Astrocyte of the spinal cord (primary cell): ENCODE results near the gene INAFM2.

ENCODE experiments used
- DNase-seq: peaks from one replicate; pipeline ENCODE4 v3.0.0; 2011; ENCODE audit warnings: low read depth, low spot score
- H3K4me3 ChIP-seq: 2 replicates; pipeline ENCODE4 v1.5.1; 2011; ENCODE audit warnings: low read depth, mild to moderate bottlenecking, low read length, moderate library complexity
- in situ Hi-C: cut with HindIII; loops from 2 replicates; pipeline ENCODE4 v1.10.0; 2017; ENCODE audit warnings: low sequenced_read_pairs
- TF ChIP-seq, protein P1 (sequence below): IDR thresholded peaks from 2 replicates; pipeline ENCODE4 v1.5.1; 2012; ENCODE audit warnings: low read depth, mild to moderate bottlenecking, low read length, inconsistent platforms

Gene INAFM2

DNA sequence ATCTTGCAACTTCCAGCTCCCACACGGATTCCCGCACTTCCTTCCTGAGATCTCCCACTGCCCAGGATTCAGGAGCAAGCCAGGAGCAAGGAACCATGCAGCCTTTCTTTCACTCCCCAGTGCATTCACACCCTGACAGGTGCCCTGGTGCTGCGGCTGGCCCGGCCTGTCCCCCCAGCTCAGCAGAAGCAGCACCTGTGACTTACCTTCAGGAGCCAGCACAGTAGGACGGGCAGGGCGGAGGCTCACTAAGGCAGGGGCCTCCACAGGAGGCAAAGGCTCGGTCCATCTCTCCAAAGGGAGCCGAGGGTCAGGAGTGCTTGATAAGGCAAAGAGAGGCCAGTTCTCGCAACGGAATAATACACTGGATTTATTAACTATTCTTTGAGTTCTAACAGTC lies 45.5 kb upstream of the INAFM2 start:
- H3K4me3 ChIP-seq = no peak overlapping the region
- in situ Hi-C loops = loop anchor here (25.0 kb wide), 1 partner anchor 134 kb away; the partner anchor contains the start of gene IVD
- TF ChIP-seq, protein P1, sequence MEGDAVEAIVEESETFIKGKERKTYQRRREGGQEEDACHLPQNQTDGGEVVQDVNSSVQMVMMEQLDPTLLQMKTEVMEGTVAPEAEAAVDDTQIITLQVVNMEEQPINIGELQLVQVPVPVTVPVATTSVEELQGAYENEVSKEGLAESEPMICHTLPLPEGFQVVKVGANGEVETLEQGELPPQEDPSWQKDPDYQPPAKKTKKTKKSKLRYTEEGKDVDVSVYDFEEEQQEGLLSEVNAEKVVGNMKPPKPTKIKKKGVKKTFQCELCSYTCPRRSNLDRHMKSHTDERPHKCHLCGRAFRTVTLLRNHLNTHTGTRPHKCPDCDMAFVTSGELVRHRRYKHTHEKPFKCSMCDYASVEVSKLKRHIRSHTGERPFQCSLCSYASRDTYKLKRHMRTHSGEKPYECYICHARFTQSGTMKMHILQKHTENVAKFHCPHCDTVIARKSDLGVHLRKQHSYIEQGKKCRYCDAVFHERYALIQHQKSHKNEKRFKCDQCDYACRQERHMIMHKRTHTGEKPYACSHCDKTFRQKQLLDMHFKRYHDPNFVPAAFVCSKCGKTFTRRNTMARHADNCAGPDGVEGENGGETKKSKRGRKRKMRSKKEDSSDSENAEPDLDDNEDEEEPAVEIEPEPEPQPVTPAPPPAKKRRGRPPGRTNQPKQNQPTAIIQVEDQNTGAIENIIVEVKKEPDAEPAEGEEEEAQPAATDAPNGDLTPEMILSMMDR = no peak

DNA sequence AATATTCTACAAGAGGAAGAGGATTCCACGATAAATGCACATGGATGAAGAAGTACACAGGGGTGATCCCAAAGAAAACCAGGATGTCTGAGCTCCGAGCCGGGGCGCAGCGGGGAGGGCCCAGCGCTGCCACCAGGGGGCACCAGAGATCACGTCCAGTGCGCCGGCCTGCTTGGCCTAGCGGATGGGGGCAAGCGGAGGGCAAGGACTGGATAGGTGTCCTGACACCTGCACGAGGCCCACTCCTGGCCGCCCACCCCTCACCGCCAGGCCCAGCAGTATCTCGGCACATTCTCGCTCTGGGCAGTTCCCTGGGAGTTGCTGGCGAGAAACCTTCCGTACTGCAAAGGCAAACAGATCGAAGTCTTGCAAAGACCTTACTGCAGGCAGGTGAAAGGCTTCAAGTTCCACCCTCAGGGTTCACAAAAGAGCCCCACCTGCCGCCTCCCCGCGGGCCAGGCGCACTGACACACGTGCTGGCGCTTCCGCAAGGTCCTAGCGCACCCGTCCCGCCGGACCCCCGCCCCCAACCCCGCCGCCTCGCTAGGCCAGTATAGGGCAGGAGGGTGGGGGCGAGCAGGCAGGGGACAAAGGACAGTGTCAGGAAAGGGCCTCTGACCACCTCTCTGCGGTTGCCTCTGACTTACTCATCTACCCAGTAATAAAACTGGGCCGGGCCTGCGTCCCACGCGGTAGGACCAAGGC lies 43.9 kb upstream of the INAFM2 start:
- no peak overlapping the region for H3K4me3 ChIP-seq
- in situ Hi-C loops = loop anchor here (25.0 kb wide), 1 partner anchor 133 kb away; the partner anchor contains the start of gene IVD
- DNase-seq = peak; percentile 35
- TF ChIP-seq, protein P1 = peak; percentile 99

More for the DNA sequence above, 45.5 kb upstream of the INAFM2 start:
- DNase-seq = no peak

DNA sequence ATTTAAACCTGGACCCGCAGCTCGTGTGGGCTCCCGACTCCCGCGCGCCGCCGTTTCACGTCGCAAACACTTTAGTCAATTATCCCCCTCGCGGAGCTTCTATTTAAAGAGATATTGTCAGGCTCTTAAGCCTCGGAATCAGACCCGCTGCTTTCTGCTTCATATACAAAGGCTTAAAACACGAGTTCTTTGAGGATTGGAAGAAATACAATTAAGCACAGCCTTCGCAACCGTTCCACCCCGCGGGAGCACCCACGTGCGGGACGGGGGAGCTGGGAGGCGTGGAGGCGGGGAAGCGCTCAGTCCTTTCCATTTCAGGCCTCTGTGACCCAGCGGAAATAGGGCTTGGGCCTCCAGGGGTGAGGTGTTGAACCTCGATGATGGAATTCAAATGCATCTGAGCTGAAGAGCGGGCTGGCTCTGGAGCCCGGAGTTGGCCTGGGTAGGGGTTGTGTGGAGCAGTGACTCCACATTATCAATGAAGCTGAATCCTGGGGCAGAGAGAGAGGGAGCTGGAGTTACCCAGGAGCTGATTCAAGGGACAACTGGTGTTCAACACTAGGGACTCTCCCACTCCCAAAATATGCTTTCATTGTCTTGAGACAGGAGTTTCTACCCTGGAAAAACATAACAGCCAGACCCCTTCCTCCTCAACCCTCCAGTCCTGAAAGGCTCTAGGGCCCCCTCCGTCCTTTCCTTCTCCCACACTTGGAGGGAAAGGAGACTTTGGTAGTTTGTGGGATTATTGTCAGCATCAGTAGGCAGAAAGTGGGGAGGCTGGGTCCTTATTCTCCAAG lies 43.0 kb upstream of the INAFM2 start:
- H3K4me3 ChIP-seq = no peak overlapping the region
- in situ Hi-C loops = loop anchor here (25.0 kb wide), 1 partner anchor 132 kb away; the partner anchor contains the start of gene IVD
- TF ChIP-seq, protein P1 = no peak
- no peak for DNase-seq

DNA sequence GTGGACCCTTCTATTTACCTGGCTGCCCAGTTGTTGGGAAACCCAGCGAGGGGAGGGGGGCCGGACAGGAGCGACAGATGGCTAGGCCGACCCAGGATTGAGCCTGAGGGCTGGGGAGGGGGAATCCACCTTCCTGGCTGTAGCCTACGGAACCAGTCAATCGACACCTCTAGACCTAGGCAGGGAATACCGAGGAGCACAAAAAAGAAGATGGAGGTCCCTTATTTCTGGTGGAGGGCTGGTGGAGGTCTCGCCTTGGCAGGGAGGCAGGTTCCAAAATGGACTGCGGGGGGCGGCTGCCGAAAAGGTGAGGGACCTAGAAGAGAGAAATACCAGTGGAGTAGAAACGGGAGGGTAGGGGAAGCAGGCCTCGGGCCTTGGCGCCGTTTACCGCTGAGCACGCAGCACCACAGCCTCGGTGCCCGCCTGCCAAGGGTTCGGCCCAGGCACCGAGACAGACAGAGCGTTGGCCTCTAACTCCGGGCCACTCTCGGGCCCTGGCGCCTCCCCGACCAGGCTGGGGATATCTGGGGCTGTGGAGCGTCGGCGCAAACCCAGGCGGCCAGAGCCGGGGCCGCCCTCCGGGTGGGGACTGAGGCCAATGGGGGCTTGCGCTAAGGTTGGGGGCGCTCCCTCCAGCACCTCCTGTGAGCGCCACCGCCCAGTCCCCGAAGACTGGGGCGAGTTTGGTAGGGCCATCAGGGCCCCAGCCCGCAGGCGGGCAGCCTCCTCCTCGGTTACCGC lies 42.3 kb upstream of the INAFM2 start:
- in situ Hi-C loops = loop anchor here (25.0 kb wide), 1 partner anchor 131 kb away; the partner anchor contains the start of gene IVD
- TF ChIP-seq, protein P1 = no peak
- no peak for DNase-seq
- H3K4me3 ChIP-seq = no peak overlapping the region

DNA sequence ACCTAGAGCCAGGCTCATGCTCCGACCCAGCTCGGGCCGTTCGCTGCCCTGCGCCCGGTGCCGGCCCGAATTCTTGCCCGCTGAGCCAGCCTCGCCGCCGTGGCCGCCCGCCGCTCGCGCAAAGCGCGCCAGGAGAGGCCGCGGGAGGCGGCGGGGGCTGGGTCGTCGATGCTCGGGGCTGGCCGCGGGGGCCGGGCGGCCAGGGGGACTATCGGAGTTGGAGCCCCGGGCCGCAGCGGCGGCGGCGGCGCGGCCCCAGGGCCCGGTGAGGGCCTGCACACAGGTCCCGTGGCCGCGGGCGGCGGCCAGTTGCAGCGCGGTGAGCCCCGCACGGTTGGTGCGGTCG lies 41.7 kb upstream of the INAFM2 start:
- DNase-seq = no peak
- no peak overlapping the region for H3K4me3 ChIP-seq
- in situ Hi-C loops = loop anchor here (25.0 kb wide), 1 partner anchor 131 kb away; the partner anchor contains the start of gene IVD

More for the DNA sequence above, 41.7 kb upstream of the INAFM2 start:
- TF ChIP-seq, protein P1 = no peak
